ENCODE results near the gene MLXIP. TPM values are rescaled to one million over a fixed set of nuclear protein-coding genes. Genes with fewer than 3 reads are reported as not detected.

The MLXIP gene
- polyA plus RNA-seq, 1 donor from 2014 or later = 17.5 TPM

DNA sequence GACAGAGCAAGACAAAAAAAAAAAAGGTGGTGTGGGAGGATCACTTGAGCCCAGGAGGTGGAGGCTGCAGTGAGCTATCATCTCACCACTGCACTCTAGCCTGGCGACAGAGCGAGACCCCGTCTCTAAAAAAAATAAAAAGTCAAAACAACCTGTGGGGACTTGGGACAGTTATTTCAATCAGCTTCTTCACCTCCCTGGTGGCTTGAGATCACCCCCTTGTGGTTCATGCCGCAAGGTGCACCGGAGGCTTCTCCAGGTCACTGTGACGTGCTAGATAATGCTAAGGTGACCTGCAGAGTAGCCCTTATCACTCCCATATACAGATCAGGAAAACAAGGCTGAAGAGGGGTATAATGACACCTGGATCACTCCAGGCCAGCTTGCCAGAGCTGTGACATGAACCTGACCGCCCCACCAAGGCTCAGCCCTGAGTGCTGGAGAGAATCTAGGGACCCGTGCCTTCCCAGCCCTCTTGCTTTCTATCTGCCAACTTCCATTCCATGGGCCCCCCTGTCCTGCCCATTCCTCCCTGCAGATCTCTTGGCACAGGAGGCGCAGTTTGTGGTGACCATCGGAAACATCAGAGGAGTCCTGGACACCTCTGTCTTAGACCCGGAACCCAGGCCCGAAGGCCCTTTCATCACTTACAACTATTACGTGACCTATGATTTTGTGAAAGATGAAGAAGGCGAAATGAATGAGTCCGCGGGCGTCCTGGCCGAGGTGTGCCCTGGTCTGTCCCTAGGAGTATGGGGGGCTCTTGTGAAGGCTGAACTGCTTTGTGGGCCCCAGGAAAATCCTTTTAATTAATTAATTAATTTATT, 112.5 kb downstream of the MLXIP start:
- H3K27me3 Mint-ChIP-seq = peaks cover 14% of the 10 kb centered on the region
- H3K9me3 Mint-ChIP-seq = peaks cover 4 to 11% (median 6%) of the 10 kb centered on the region in 3 donors
- H3K27ac Mint-ChIP-seq = no peak overlapping the region
- no peaks in the 10 kb centered on the region for H3K4me1 Mint-ChIP-seq
- no peaks in the 10 kb centered on the region for H3K36me3 Mint-ChIP-seq
- no peak overlapping the region for H3K4me3 Mint-ChIP-seq

DNA sequence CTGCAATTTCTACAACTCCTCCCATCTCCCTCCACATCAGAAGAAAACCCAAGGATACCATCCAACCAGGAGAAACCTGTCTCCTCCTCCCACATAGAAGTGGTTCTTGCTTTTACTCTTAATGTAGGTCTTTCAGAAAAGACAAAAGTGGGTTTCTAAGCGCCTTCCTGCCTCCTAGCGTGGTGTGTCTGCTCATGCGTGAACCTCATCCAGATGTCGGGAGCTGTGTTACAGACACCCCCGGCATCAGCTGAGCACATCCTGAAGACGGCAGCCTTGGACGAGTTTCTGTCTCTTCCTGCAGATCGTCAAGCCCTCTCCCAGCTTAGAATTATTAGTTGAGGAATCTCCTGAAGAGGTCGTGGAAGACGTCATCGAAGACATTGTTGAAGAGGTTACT, 113.9 kb downstream of the MLXIP start:
- Mint-ChIP-seq H3K4me1 (no peaks in the 10 kb centered on the region), H3K9me3 (peaks cover 4 to 11% (median 6%) of the 10 kb centered on the region in 3 donors), H3K4me3 (peak overlapping the region in 1 of 4 donors; percentile 22), H3K36me3 (no peaks in the 10 kb centered on the region), H3K27me3 (peaks cover 19% of the 10 kb centered on the region), H3K27ac (no peak overlapping the region)

DNA sequence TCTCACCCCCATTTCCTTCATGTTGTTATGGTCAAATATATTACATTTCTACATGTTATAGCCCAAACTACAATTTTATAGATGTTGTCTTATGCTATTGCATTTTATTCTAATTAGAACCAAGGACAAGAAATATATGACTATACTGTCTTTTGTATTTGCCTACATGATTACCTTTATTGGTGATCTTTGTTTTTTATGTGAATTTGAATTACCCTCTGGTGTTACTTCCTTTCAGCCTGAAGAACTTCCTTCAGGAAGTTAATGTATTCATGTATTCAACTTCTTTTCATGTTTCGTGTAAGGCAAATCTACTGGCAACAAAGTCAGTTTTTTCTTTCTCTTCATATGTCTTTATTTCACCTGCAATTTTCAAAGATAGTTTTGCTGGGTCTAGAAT, 116.2 kb downstream of the MLXIP start:
- no peak overlapping the region for H3K4me3 Mint-ChIP-seq

GRCh38 chr12:122195405-122195804, 116.8 kb downstream of the MLXIP start:
- H3K27ac Mint-ChIP-seq = no peak overlapping the region
- peaks cover 4 to 11% (median 6%) of the 10 kb centered on the region in 3 donors for H3K9me3 Mint-ChIP-seq
- H3K27me3 Mint-ChIP-seq = peaks cover 34% of the 10 kb centered on the region

More for the DNA sequence above, 116.2 kb downstream of the MLXIP start:
- Mint-ChIP-seq H3K36me3 (no peaks in the 10 kb centered on the region), H3K27ac (no peak overlapping the region), H3K27me3 (peaks cover 32% of the 10 kb centered on the region), H3K4me1 (peaks cover 0 to 4% (median 0%) of the 10 kb centered on the region in 3 donors), H3K9me3 (peaks cover 4 to 11% (median 6%) of the 10 kb centered on the region in 3 donors)

More at GRCh38 chr12:122195405-122195804, 116.8 kb downstream of the MLXIP start:
- H3K36me3 Mint-ChIP-seq = no peaks in the 10 kb centered on the region
- peaks cover 0 to 4% (median 0%) of the 10 kb centered on the region in 3 donors for H3K4me1 Mint-ChIP-seq
- H3K4me3 Mint-ChIP-seq = no peak overlapping the region

Other genes starting within 250 kb of the MLXIP start
- not detected for gene HPD, start 219.9 kb upstream of the MLXIP start, polyA plus RNA-seq
- 78.3 TPM for gene PSMD9, start 190.0 kb upstream of the MLXIP start, polyA plus RNA-seq
- gene CFAP251, start 160.2 kb upstream of the MLXIP start, polyA plus RNA-seq = not detected
- 18.7 TPM for gene BCL7A, start 56.9 kb upstream of the MLXIP start, polyA plus RNA-seq
- gene IL31, start 95.5 kb downstream of the MLXIP start, polyA plus RNA-seq = not detected
- gene LRRC43, start 104.4 kb downstream of the MLXIP start, polyA plus RNA-seq = not detected
- 0.29 TPM for gene B3GNT4, start 125.0 kb downstream of the MLXIP start, polyA plus RNA-seq
- gene DIABLO, start 147.3 kb downstream of the MLXIP start, polyA plus RNA-seq = 51.0 TPM
- gene VPS33A, start 187.7 kb downstream of the MLXIP start, polyA plus RNA-seq = 27.6 TPM